HCT116 (cell line): Measurements from ENCODE around the gene RELCH.

Experiments
- CTCF ChIP-seq, 3 experiments: fragments of 200-600 bp in 1 of 3; sonication (generic) in 1 of 3; IDR thresholded peaks in 2 of 3; conservative IDR thresholded peaks in 1 of 3; 2 replicates each; pipeline ENCODE4 v1.5.1; 2012 to 2017; ENCODE audit warnings: low read depth in 2 of 3, low read length in 2 of 3, antibody characterized with exemption in 1 of 3, borderline replicate concordance in 1 of 3, control low read depth in 1 of 3, mild to moderate bottlenecking in 1 of 3, mixed read lengths in 1 of 3, mixed run types in 1 of 3, moderate library complexity in 1 of 3; ENCODE audit not compliant: insufficient read depth in 1 of 3
- EGR1 ChIP-seq: IDR thresholded peaks from 2 replicates; pipeline ENCODE4 v1.6.1; 2012; ENCODE audit warnings: low read depth
- ELF1 ChIP-seq: IDR thresholded peaks from 2 replicates; pipeline ENCODE4 v1.6.1; 2012; ENCODE audit warnings: low read depth, borderline replicate concordance
- JUND ChIP-seq: IDR thresholded peaks from 2 replicates; pipeline ENCODE4 v1.6.1; 2012
- POLR2A ChIP-seq: IDR thresholded peaks from 2 replicates; pipeline ENCODE4 v1.7.0; 2011; ENCODE audit warnings: borderline replicate concordance; ENCODE audit not compliant: insufficient read depth, insufficient read length; ENCODE audit errors: extremely low read depth
- POLR2AphosphoS5 ChIP-seq: IDR thresholded peaks from 2 replicates; pipeline ENCODE4 v1.6.1; 2011; ENCODE audit warnings: mild to moderate bottlenecking, low read depth, low read length, moderate library complexity
- REST ChIP-seq: IDR thresholded peaks from 2 replicates; pipeline ENCODE4 v1.6.1; 2012; ENCODE audit warnings: low read depth
- TCF7L2 ChIP-seq: IDR thresholded peaks from 2 replicates; pipeline ENCODE4 v1.7.0; 2011; ENCODE audit warnings: borderline replicate concordance, inconsistent platforms; ENCODE audit not compliant: insufficient read depth, insufficient read length; ENCODE audit errors: extremely low read depth
- ZBTB33 ChIP-seq: IDR thresholded peaks from 2 replicates; pipeline ENCODE4 v1.6.1; 2011; ENCODE audit warnings: mild to moderate bottlenecking, low read length, moderate library complexity; ENCODE audit not compliant: insufficient replicate concordance; ENCODE audit errors: extremely low read depth

GRCh38 chr18:62239475-62239874, 52.4 kb downstream of the RELCH start:
- no peak for TF ChIP-seq POLR2AphosphoS5
- no peak for TF ChIP-seq CTCF (IDR thresholded peaks at IDR 0.05 in 2 of 3, conservative IDR thresholded peaks at IDR 0.05 in 1 of 3; ENCODE audit: borderline replicate concordance in 1 of 3, insufficient read depth in 1 of 3, low read depth in 2 of 3, low read length in 2 of 3)
- TF ChIP-seq POLR2A = no peak
- TF ChIP-seq EGR1 = no peak
- no peak for TF ChIP-seq JUND
- no peak for TF ChIP-seq ELF1
- TF ChIP-seq ZBTB33 = no peak
- no peak for TF ChIP-seq REST
- no peak for TF ChIP-seq TCF7L2
